K562 (cell line): ENCODE measurements around the gene FASTK. TPM values are rescaled to one million over a fixed set of nuclear protein-coding genes. Genes with fewer than 3 reads are reported as not detected.

Source experiments
- BCL6 ChIP-seq: fragments of 250-450 bp; sonication (Bioruptor Pico); IDR thresholded peaks from 2 replicates; pipeline ENCODE4 v1.4.0; 2020
- CC2D1A ChIP-seq: fragments of 450-650 bp; IDR thresholded peaks from 2 replicates; pipeline ENCODE4 v1.6.1; 2017; ENCODE audit warnings: mild to moderate bottlenecking
- CEBPG ChIP-seq, 3 experiments: fragments of 200-800 bp in 1 of 3; sonication (Bioruptor generic) in 1 of 3; sonication (generic) in 1 of 3; formaldehyde crosslinking in 1 of 3; IDR thresholded peaks in 2 of 3; conservative IDR thresholded peaks in 1 of 3; 2 replicates each; pipeline versions ENCODE4 v1.6.1 to v1.8.0; 2016 to 2022; ENCODE audit warnings: missing compliant biosample characterization in 2 of 3, missing genetic modification characterization in 2 of 3, mild to moderate bottlenecking in 1 of 3, missing genetic modification reagents in 1 of 3
- COPS2 ChIP-seq: fragments of 450-650 bp; conservative IDR thresholded peaks from 2 replicates; pipeline ENCODE4 v1.6.1; 2016; ENCODE audit warnings: mild to moderate bottlenecking, moderate library complexity
- GATAD2A ChIP-seq: fragments of 450-650 bp; IDR thresholded peaks from 2 replicates; pipeline ENCODE4 v1.6.1; 2017
- HMGN3 ChIP-seq: IDR thresholded peaks from 2 replicates; pipeline ENCODE4 v1.6.1; 2011; ENCODE audit warnings: borderline replicate concordance, low read depth, mild to moderate bottlenecking, mixed read lengths, low read length; ENCODE audit not compliant: insufficient read length; ENCODE audit errors: extremely low read depth
- HNRNPK ChIP-seq: fragments of 200-400 bp; formaldehyde crosslinking; IDR thresholded peaks from one replicate; pipeline ENCODE4 v1.6.1; 2018; ENCODE audit warnings: mild to moderate bottlenecking, low read depth, low read length; ENCODE audit not compliant: poor library complexity, severe bottlenecking
- ILF3 ChIP-seq: fragments of 450-650 bp; IDR thresholded peaks from 2 replicates; pipeline ENCODE4 v1.6.1; 2018; ENCODE audit warnings: antibody characterized with exemption, mild to moderate bottlenecking, moderate library complexity, borderline replicate concordance
- KLF13 ChIP-seq: fragments of 450-650 bp; IDR thresholded peaks from 2 replicates; pipeline ENCODE4 v1.6.1; 2016; ENCODE audit warnings: missing genetic modification characterization, low read depth, mild to moderate bottlenecking, missing compliant biosample characterization, moderate library complexity, borderline replicate concordance
- PRDM10 ChIP-seq: fragments of 450-650 bp; IDR thresholded peaks from 2 replicates; pipeline ENCODE4 v1.6.1; 2018; ENCODE audit not compliant: partially characterized antibody
- RBM22 ChIP-seq: fragments of 200-400 bp; formaldehyde crosslinking; IDR thresholded peaks from 2 replicates; pipeline ENCODE4 v1.6.1; 2018; ENCODE audit warnings: low read length, low read depth; ENCODE audit not compliant: poor library complexity, severe bottlenecking
- RBM39 ChIP-seq: fragments of 200-400 bp; formaldehyde crosslinking; optimal IDR thresholded peaks from 2 replicates; pipeline ENCODE3; 2018; ENCODE audit warnings: low read depth, low read length
- RFX7 ChIP-seq: fragments of 250-450 bp; sonication (Bioruptor Pico); IDR thresholded peaks from 2 replicates; pipeline ENCODE4 v1.5.1; 2021; ENCODE audit warnings: mild to moderate bottlenecking
- TBP ChIP-seq: optimal IDR thresholded peaks from 2 replicates; pipeline ENCODE3; 2011; ENCODE audit warnings: low read depth, low read length, improper control_type of control experiment
- TCF3 ChIP-seq: sonication (generic); formaldehyde crosslinking; IDR thresholded peaks from 2 replicates; pipeline ENCODE4 v1.4.0; 2020; ENCODE audit warnings: mild to moderate bottlenecking, missing genetic modification reagents
- TCF7L2 ChIP-seq: fragments of 150-350 bp; IDR thresholded peaks from 2 replicates; pipeline ENCODE4 v1.6.1; 2016; ENCODE audit warnings: low read depth, mild to moderate bottlenecking, low read length, moderate library complexity
- ZNF232 ChIP-seq: sonication (generic); formaldehyde crosslinking; IDR thresholded peaks from 2 replicates; pipeline ENCODE4 v1.8.0; 2022; ENCODE audit warnings: mild to moderate bottlenecking, missing genetic modification reagents
- ZNF282 ChIP-seq: sonication (generic); formaldehyde crosslinking; IDR thresholded peaks from 2 replicates; pipeline ENCODE4 v1.8.1; 2023; ENCODE audit warnings: missing genetic modification reagents
- ZNF639 ChIP-seq, 2 experiments: fragments of 200-800 bp in 1 of 2; sonication (Bioruptor generic) in 1 of 2; sonication (generic) in 1 of 2; formaldehyde crosslinking in 1 of 2; IDR thresholded peaks in 1 of 2; conservative IDR thresholded peaks in 1 of 2; 2 replicates each; pipeline versions ENCODE4 v1.5.0 to v1.6.1; 2016 to 2020; ENCODE audit warnings: missing compliant biosample characterization in 1 of 2, missing genetic modification characterization in 1 of 2, missing genetic modification reagents in 1 of 2
- ZNF707 ChIP-seq: fragments of 250-450 bp; sonication (Bioruptor Pico); conservative IDR thresholded peaks from 2 replicates; pipeline ENCODE4 v1.8.0; 2022; ENCODE audit warnings: inconsistent platforms, mild to moderate bottlenecking, moderate library complexity
- polyA plus RNA-seq, 8 experiments: library from polyadenylated mRNA; depleted of rRNA in 4 of 8; stranded (reverse) in 5 of 8; unstranded in 3 of 8; fragments of >200 nt; fragmentation: Nextera tagmentation in 2 of 8; fragmentation: Illumina TruSeq in 1 of 8; extraction: Ambion mirVana in 2 of 8; extraction: Trizol in 1 of 8; gene quantifications; 2 replicates each; pipeline versions ENCODE4 v1.2.1 to v1.2.3, GENCODE V29; 2011 to 2014; ENCODE audit warnings: inconsistent platforms in 1 of 8, missing spikeins in 1 of 8
- total RNA-seq, 7 experiments: library from RNA; depleted of rRNA in 6 of 7; stranded (reverse); fragments of >200 nt in 6 of 7; fragmentation: Illumina TruSeq in 2 of 7; extraction: Trizol in 2 of 7; gene quantifications; 2 replicates each; pipeline versions ENCODE4 v1.2.1 to v1.2.3, GENCODE V29; 2011 to 2021; ENCODE audit warnings: low replicate concordance in 1 of 7
- TF ChIP-seq, protein P1 (sequence below): fragments of 250-450 bp; sonication (Bioruptor Pico); IDR thresholded peaks from 2 replicates; pipeline ENCODE4 v1.5.0; 2021

The FASTK gene
- total and polyA plus RNA-seq, 9 of the 15 experiments (the other 6 are each of a cell fraction or from before 2014, with no cell fraction given) = 0.51 to 150 (median 48.2) TPM

DNA sequence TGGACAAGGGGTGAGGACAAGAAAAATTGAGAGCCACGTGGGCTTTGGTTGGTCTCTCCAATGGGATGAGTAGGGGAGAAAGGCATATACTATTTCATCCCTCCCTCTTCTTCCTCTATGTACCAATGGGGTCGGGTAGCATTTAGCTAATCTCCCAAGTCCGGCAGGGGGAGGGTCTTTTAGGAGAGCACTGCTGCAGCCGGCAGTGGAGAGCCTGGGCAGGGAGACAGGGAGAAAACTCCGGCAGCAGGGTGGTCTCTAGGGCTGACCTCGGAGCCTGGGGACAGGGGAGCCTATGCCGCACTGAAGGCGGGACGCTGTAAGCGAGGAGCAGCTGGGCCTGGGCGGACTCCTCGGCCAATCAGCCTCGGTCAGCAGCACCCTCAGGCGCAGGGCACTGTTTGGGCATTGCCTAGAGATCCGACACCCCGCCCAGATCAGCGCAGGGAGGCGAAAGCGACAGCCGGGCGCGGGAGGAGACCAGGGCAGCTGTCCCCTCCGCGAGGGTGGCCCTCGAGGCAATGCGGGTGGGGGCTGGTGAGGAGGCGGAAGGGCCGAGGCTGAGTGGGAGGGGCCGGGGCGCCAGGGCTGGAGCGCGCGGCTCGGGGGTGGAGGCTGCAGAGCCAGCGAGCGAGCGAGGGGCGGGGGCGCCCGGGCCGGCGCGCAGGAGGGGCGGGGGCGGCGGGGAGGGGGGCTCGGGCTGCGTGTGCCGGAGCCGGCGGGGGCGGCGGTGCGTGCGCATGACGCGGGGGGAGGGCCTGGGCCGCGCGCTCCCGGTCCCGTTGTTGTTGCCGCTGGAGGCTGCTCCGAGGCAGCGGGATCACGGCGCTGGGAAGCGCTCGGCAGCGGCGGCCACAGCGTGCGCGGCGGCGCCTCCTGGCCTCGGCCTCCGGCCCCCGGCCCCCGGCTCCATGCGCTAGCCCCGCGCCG, 5.3 kb upstream of the FASTK start, which contains the start of gene AGAP3 (continued):
- TF ChIP-seq, protein P1, sequence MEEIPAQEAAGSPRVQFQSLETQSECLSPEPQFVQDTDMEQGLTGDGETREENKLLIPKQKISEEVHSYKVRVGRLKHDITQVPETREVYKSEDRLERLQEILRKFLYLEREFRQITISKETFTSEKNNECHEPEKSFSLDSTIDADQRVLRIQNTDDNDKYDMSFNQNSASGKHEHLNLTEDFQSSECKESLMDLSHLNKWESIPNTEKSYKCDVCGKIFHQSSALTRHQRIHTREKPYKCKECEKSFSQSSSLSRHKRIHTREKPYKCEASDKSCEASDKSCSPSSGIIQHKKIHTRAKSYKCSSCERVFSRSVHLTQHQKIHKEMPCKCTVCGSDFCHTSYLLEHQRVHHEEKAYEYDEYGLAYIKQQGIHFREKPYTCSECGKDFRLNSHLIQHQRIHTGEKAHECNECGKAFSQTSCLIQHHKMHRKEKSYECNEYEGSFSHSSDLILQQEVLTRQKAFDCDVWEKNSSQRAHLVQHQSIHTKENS (CRISPR knock-in tag) = no peak
- peak; percentile 72 for TF ChIP-seq KLF13 (tag)
- TF ChIP-seq TCF7L2 = no peak
- TF ChIP-seq TBP = peak; percentile 6
- TF ChIP-seq RBM22 = no peak
- TF ChIP-seq CEBPG (CRISPR knock-in tag; IDR thresholded peaks at IDR 0.05) = no peak
- TF ChIP-seq CEBPG (tag; conservative IDR thresholded peaks at IDR 0.05 in 1 of 2, IDR thresholded peaks at IDR 0.05 in 1 of 2) = no peak
- peak; percentile 90 for TF ChIP-seq HMGN3
- no peak for TF ChIP-seq CC2D1A
- TF ChIP-seq ZNF232 (CRISPR knock-in tag) = 0 out of 2 replicates have a peak, but pooled peaks have one; percentile 14
- TF ChIP-seq ILF3 = no peak
- TF ChIP-seq PRDM10 = peak; percentile 6
- TF ChIP-seq HNRNPK = no peak
- TF ChIP-seq ZNF282 = no peak
- no peak for TF ChIP-seq RFX7 (CRISPR knock-in tag)
- TF ChIP-seq ZNF707 (CRISPR knock-in tag) = no peak
- TF ChIP-seq RBM39 = no peak
- TF ChIP-seq GATAD2A = peak; percentile 89
- TF ChIP-seq BCL6 (CRISPR knock-in tag) = no peak
- TF ChIP-seq COPS2 = no peak
- peak in 1 of 2 experiments; percentile 67; a peak in 1 of 4 replicates for TF ChIP-seq ZNF639 (CRISPR knock-in tag; conservative IDR thresholded peaks at IDR 0.05 in 1 of 2, IDR thresholded peaks at IDR 0.05 in 1 of 2)
- TF ChIP-seq TCF3 (CRISPR knock-in tag) = no peak
